ENCODE measurements around the gene OGT.

GRCh38 chrX:71616672-71617529 lies 84.0 kb downstream of the OGT start:
- TF ChIP-seq CTCF (IDR thresholded peaks at IDR 0.05; ENCODE audit: poor library complexity) (no peak), EZH2 (IDR thresholded peaks at IDR 0.05; ENCODE audit: borderline replicate concordance) (no peak), EZH2phosphoT487 (IDR thresholded peaks at IDR 0.05; ENCODE audit: low read depth, severe bottlenecking, unreplicated experiment) (no peak)
